Measurements from ENCODE around the gene SNX30.

- no peak for TF ChIP-seq CTCF (IDR thresholded peaks at IDR 0.05)
- no peak for TF ChIP-seq POLR2A (IDR thresholded peaks at IDR 0.05)
- TF ChIP-seq POLR2AphosphoS5 (IDR thresholded peaks at IDR 0.05) = no peak
Measured at GRCh38 chr9:112866662-112867274, 116.2 kb downstream of the SNX30 start.

All from sigmoid colon (tissue), 4 donors.